K562 (cell line): ENCODE data around the gene FANCG. TPM values are rescaled to one million over a fixed set of nuclear protein-coding genes. Genes with fewer than 3 reads are reported as not detected.

Source experiments
- COPS2 ChIP-seq: fragments of 450-650 bp; conservative IDR thresholded peaks from 2 replicates; pipeline ENCODE4 v1.6.1; 2016; ENCODE audit warnings: mild to moderate bottlenecking, moderate library complexity
- KAT8 ChIP-seq: fragments of 450-650 bp; IDR thresholded peaks from 2 replicates; pipeline ENCODE4 v1.6.1; 2016; ENCODE audit warnings: low read depth, mild to moderate bottlenecking
- PCBP1 ChIP-seq: fragments of 200-400 bp; formaldehyde crosslinking; IDR thresholded peaks from 2 replicates; pipeline ENCODE4 v1.6.1; 2018; ENCODE audit warnings: mild to moderate bottlenecking, low read depth, low read length; ENCODE audit not compliant: poor library complexity, severe bottlenecking
- POLR2A ChIP-seq: fragments of 450-650 bp; conservative IDR thresholded peaks from 2 replicates; pipeline ENCODE4 v1.6.1; 2016
- POLR2AphosphoS2 ChIP-seq: IDR thresholded peaks from 2 replicates; pipeline ENCODE4 v1.6.1; 2012; ENCODE audit warnings: low read length, improper control_type of control experiment
- POLR2H ChIP-seq: IDR thresholded peaks from 2 replicates; pipeline ENCODE4 v1.6.1; 2016; ENCODE audit warnings: missing genetic modification characterization, low read depth, mild to moderate bottlenecking, control low read depth, missing compliant biosample characterization, moderate library complexity
- TAL1 ChIP-seq: fragments of 450-650 bp; IDR thresholded peaks from 2 replicates; pipeline ENCODE4 v1.6.1; 2016; ENCODE audit warnings: mild to moderate bottlenecking
- ZNF175 ChIP-seq: fragments of 200-800 bp; sonication (Bioruptor generic); IDR thresholded peaks from 2 replicates; pipeline ENCODE4 v1.6.1; 2016; ENCODE audit warnings: low read depth, mild to moderate bottlenecking, missing genetic modification characterization, missing compliant biosample characterization
- ZNF274 ChIP-seq: IDR thresholded peaks from 2 replicates; pipeline ENCODE4 v1.6.1; 2011; ENCODE audit warnings: low read depth, mild to moderate bottlenecking, low read length, moderate library complexity, borderline replicate concordance
- polyA plus RNA-seq, 8 experiments: library from polyadenylated mRNA; depleted of rRNA in 4 of 8; stranded (reverse) in 5 of 8; unstranded in 3 of 8; fragments of >200 nt; fragmentation: Nextera tagmentation in 2 of 8; fragmentation: Illumina TruSeq in 1 of 8; extraction: Ambion mirVana in 2 of 8; extraction: Trizol in 1 of 8; gene quantifications; 2 replicates each; pipeline versions ENCODE4 v1.2.1 to v1.2.3, GENCODE V29; 2011 to 2014; ENCODE audit warnings: inconsistent platforms in 1 of 8, missing spikeins in 1 of 8
- total RNA-seq, 7 experiments: library from RNA; depleted of rRNA in 6 of 7; stranded (reverse); fragments of >200 nt in 6 of 7; fragmentation: Illumina TruSeq in 2 of 7; extraction: Trizol in 2 of 7; gene quantifications; 2 replicates each; pipeline versions ENCODE4 v1.2.1 to v1.2.3, GENCODE V29; 2011 to 2021; ENCODE audit warnings: low replicate concordance in 1 of 7
- TF ChIP-seq, protein P1 (sequence below): fragments of 250-450 bp; sonication (Bioruptor Pico); IDR thresholded peaks from 2 replicates; pipeline ENCODE4 v1.8.0; 2021; ENCODE audit warnings: moderate library complexity, mild to moderate bottlenecking, inconsistent platforms
- TF ChIP-seq, protein P2 (sequence below): fragments of 250-450 bp; sonication (Bioruptor Pico); IDR thresholded peaks from 2 replicates; pipeline ENCODE4 v1.5.0; 2020; ENCODE audit warnings: mild to moderate bottlenecking

The FANCG gene
- total and polyA plus RNA-seq, 9 of the 15 experiments (the other 6 are each of a cell fraction or from before 2014, with no cell fraction given), result 7.5 to 43.9 (median 31.0) TPM

DNA sequence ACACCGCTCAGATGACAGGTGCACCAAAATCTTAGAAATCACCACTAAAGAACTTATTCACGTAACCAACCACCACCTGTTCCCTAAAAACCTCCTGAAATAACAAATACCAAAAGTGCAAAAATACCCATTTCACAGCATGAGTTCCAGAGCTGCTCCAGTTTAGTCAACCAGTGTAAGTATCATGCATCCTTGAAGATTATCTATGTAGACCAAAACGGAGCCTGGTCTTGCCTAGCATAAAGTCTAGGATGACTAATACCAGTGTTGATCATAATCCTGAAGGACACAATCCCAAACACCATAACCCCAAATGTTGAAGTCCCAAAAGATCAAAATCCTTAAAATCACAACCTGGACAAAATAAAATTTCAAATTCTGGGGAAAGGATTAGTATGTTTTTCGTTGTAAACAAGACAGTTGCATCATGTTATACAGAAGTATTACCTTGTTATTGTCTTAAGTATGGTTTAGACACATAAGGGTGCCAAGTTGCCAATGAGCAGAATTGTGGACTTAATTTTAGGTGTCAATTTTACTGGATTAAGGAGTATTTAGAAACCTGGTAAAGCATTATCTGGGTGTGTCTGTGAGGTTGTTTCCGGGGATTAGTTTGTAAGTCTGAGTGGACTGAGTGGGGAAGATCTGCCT, 25.4 kb downstream of the FANCG start (continued):
- TF ChIP-seq, protein P1, sequence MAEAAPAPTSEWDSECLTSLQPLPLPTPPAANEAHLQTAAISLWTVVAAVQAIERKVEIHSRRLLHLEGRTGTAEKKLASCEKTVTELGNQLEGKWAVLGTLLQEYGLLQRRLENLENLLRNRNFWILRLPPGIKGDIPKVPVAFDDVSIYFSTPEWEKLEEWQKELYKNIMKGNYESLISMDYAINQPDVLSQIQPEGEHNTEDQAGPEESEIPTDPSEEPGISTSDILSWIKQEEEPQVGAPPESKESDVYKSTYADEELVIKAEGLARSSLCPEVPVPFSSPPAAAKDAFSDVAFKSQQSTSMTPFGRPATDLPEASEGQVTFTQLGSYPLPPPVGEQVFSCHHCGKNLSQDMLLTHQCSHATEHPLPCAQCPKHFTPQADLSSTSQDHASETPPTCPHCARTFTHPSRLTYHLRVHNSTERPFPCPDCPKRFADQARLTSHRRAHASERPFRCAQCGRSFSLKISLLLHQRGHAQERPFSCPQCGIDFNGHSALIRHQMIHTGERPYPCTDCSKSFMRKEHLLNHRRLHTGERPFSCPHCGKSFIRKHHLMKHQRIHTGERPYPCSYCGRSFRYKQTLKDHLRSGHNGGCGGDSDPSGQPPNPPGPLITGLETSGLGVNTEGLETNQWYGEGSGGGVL, result no peak
- TF ChIP-seq POLR2A (0 out of 2 replicates have a peak, but pooled peaks have one; percentile 7), TAL1 (no peak), PCBP1 (no peak), POLR2AphosphoS2 (peak; percentile 67; the same call in 1 of the 2 replicates), ZNF175 (no peak), POLR2H (tag) (no peak; the same call in 1 of the 2 replicates), ZNF274 (no peak), COPS2 (no peak), KAT8 (no peak)
- TF ChIP-seq, protein P2, sequence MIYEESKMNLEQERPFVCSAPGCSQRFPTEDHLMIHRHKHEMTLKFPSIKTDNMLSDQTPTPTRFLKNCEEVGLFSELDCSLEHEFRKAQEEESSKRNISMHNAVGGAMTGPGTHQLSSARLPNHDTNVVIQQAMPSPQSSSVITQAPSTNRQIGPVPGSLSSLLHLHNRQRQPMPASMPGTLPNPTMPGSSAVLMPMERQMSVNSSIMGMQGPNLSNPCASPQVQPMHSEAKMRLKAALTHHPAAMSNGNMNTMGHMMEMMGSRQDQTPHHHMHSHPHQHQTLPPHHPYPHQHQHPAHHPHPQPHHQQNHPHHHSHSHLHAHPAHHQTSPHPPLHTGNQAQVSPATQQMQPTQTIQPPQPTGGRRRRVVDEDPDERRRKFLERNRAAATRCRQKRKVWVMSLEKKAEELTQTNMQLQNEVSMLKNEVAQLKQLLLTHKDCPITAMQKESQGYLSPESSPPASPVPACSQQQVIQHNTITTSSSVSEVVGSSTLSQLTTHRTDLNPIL, result no peak
